ENCODE measurements around the gene APLP2.

DNA sequence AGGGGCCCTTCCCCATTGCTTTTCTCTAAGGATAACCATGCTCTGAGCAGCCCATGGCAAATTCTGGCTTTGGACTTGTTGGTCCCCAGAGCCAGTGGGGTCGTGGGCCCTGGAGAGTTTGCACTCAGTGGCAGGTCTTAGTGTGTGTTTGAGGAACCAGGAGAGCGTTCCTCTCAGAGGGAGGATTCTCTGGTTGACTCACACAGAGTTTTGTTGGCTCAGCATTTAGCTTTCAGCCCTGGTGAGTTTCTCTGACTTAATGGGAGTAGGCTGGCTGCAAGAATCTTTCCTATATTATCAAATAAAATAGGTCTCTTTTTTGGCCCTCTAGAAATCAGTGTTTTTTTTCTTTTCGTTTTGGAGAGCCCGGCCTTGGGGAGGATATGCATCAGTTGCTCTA, 110.8 kb downstream of the APLP2 start:
- TF ChIP-seq, protein P1, sequence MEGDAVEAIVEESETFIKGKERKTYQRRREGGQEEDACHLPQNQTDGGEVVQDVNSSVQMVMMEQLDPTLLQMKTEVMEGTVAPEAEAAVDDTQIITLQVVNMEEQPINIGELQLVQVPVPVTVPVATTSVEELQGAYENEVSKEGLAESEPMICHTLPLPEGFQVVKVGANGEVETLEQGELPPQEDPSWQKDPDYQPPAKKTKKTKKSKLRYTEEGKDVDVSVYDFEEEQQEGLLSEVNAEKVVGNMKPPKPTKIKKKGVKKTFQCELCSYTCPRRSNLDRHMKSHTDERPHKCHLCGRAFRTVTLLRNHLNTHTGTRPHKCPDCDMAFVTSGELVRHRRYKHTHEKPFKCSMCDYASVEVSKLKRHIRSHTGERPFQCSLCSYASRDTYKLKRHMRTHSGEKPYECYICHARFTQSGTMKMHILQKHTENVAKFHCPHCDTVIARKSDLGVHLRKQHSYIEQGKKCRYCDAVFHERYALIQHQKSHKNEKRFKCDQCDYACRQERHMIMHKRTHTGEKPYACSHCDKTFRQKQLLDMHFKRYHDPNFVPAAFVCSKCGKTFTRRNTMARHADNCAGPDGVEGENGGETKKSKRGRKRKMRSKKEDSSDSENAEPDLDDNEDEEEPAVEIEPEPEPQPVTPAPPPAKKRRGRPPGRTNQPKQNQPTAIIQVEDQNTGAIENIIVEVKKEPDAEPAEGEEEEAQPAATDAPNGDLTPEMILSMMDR (IDR thresholded peaks at IDR 0.05; ENCODE audit: low read depth, low read length, missing input control) = no peak
- TF ChIP-seq TAF1 (conservative IDR thresholded peaks at IDR 0.05) (no peak), EGR1 (IDR thresholded peaks at IDR 0.05; ENCODE audit: low read depth in 2 of 2) (no peak), SP1 (IDR thresholded peaks at IDR 0.05) (no peak), RAD21 (IDR thresholded peaks at IDR 0.05) (no peak), HNF4A (conservative IDR thresholded peaks at IDR 0.05) (no peak), RXRA (IDR thresholded peaks at IDR 0.05) (no peak), GABPA (IDR thresholded peaks at IDR 0.05 in 1 of 2, conservative IDR thresholded peaks at IDR 0.05 in 1 of 2) (no peak)
- TF ChIP-seq, protein P2, sequence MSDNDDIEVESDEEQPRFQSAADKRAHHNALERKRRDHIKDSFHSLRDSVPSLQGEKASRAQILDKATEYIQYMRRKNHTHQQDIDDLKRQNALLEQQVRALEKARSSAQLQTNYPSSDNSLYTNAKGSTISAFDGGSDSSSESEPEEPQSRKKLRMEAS (IDR thresholded peaks at IDR 0.05) = no peak
- TF ChIP-seq, protein P3, sequence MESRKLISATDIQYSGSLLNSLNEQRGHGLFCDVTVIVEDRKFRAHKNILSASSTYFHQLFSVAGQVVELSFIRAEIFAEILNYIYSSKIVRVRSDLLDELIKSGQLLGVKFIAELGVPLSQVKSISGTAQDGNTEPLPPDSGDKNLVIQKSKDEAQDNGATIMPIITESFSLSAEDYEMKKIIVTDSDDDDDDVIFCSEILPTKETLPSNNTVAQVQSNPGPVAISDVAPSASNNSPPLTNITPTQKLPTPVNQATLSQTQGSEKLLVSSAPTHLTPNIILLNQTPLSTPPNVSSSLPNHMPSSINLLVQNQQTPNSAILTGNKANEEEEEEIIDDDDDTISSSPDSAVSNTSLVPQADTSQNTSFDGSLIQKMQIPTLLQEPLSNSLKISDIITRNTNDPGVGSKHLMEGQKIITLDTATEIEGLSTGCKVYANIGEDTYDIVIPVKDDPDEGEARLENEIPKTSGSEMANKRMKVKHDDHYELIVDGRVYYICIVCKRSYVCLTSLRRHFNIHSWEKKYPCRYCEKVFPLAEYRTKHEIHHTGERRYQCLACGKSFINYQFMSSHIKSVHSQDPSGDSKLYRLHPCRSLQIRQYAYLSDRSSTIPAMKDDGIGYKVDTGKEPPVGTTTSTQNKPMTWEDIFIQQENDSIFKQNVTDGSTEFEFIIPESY (IDR thresholded peaks at IDR 0.05) = no peak
- TF ChIP-seq, protein P4, sequence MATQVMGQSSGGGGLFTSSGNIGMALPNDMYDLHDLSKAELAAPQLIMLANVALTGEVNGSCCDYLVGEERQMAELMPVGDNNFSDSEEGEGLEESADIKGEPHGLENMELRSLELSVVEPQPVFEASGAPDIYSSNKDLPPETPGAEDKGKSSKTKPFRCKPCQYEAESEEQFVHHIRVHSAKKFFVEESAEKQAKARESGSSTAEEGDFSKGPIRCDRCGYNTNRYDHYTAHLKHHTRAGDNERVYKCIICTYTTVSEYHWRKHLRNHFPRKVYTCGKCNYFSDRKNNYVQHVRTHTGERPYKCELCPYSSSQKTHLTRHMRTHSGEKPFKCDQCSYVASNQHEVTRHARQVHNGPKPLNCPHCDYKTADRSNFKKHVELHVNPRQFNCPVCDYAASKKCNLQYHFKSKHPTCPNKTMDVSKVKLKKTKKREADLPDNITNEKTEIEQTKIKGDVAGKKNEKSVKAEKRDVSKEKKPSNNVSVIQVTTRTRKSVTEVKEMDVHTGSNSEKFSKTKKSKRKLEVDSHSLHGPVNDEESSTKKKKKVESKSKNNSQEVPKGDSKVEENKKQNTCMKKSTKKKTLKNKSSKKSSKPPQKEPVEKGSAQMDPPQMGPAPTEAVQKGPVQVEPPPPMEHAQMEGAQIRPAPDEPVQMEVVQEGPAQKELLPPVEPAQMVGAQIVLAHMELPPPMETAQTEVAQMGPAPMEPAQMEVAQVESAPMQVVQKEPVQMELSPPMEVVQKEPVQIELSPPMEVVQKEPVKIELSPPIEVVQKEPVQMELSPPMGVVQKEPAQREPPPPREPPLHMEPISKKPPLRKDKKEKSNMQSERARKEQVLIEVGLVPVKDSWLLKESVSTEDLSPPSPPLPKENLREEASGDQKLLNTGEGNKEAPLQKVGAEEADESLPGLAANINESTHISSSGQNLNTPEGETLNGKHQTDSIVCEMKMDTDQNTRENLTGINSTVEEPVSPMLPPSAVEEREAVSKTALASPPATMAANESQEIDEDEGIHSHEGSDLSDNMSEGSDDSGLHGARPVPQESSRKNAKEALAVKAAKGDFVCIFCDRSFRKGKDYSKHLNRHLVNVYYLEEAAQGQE (IDR thresholded peaks at IDR 0.05) = no peak
